NCI-H82 treated with DMSO at 0.1 percent for 48 hours (cell line): ENCODE results near the gene FRMD4A.
"Not testable (repeated sequence)": the region's sequence is repeated elsewhere in the genome, so short reads cannot be mapped to it uniquely, and the experiment has no call there.

Experiments
- DNase-seq: peaks from one replicate; lab custom pipeline; 2025; ENCODE audit not compliant: unreplicated experiment; lab: John Stamatoyannopoulos, UW

The FRMD4A gene

GRCh38 chr10:14063531-14064285 lies 267.0 kb downstream of the FRMD4A start:
- DNase-seq, result peak; percentile 83

DNA sequence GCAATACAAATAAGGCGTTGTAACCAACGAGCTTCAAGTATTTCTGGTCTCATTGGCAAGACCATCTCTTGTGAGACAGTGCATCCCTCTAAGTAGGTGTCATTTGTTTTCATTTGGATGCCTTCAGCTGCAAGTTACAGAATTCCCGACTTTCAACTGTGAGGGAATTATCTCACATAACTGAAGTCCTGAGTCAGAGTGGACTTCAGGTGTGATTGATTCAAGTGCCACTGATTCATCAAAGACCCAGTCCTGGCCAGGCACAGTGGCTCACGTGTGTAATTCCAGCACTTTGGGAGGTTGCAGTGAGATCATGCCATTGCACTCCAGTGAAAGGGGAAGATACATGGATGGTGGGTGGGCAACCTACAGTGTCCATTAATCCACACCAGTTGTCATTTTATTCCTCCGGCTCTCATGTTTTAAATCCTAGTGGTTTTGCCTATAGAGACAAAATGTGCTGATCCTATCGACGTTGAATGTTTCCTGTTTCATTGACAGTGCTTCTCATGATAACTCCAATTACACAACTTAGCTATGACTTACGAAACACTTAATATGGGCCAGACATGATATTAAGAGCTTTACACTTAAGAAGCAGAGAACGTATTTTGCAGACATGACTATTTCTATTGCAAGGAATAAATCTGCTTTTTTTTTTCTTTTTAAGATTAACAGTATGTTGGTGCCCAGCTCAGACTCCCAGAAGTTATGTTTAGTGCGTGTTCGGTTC lies 268.0 kb downstream of the FRMD4A start:
- no peak for DNase-seq

DNA sequence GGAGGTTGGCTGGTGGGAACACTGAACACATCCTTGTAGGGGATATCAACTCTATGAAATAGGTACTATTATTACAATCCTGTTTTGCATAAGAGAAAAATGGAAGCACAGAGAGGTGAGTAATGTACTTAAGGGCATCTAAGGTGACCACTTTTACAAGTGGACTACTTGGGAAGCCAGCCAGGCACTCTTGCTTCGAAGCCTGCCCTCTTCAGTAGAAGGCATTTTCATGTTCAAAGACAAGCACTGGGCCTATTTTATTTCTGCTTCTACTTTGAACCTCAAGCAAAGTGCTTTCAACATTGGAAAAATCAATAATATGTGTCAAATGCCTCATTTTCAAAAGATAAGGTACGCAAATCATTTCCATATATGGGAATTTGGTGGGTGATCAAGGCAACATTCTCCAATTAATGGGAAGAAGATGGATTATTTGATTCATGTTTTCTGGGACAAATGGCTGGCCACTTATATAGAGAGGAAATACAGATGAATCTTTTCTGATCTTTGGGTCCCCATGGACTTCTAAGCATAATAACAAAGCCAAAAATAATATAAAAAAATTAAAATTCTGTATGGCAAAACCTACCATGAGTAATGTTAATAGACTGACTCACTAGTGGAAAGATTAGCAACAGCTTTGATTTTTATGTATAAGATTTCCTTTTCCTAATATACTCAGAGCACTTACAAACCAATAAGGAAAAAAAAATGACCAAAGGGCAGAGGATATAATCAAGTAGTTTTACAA lies 270.2 kb downstream of the FRMD4A start:
- no peak for DNase-seq

DNA sequence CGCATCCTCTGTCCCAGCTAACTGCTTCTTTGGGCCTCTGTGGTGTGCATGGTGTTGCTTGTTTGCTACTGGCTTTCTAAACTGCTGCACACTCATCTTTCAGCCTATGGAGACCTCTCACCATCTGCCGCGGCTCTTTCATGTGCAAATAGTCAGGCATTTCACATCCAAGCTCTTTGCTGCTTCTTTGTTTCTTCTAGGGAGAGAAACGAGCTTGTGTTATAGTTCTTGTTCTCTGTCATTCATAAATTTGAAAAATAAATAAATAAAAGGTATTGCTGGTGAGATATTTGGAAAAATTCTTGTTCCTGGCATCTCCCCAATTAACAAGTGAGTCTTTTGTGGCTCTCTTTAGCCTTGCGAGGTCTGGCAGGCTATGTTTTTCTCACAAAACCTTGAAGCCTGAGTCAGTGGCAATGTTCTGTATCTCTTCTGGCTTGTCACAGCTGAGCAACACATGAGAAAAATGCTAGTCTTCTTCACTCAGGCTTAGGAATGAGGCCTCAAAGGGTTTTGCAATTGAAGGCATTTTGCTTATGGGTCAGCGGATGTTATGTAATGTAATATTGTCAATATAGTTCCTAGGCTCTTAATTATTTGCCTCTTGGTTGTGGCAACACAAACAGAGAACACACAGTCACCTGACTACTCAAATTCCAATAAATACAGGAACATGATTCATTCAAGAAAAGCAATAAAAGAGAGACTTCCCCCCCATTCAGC lies 274.0 kb downstream of the FRMD4A start:
- DNase-seq, result peak; percentile 15

DNA sequence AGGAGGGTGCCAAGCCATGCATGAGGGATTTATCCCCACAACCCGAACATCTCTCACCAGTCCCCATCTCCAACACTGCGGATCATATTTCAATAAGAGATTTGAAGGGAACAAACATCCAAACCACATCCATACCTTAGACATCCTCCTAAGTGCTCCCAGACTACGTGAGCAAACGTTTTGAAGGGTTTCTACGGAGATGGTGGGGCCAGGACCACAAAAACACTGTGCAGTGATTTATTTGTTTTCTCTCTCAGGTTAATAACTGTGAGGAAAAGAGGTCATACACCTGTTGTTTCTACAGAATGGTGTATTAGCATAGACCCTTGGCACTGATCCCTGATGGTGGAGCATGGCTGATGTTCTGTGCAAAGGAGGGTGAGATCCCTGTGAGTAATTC lies 277.8 kb downstream of the FRMD4A start:
- no peak for DNase-seq

GRCh38 chr10:14050598-14050997 lies 280.1 kb downstream of the FRMD4A start:
- DNase-seq, result no peak

DNA sequence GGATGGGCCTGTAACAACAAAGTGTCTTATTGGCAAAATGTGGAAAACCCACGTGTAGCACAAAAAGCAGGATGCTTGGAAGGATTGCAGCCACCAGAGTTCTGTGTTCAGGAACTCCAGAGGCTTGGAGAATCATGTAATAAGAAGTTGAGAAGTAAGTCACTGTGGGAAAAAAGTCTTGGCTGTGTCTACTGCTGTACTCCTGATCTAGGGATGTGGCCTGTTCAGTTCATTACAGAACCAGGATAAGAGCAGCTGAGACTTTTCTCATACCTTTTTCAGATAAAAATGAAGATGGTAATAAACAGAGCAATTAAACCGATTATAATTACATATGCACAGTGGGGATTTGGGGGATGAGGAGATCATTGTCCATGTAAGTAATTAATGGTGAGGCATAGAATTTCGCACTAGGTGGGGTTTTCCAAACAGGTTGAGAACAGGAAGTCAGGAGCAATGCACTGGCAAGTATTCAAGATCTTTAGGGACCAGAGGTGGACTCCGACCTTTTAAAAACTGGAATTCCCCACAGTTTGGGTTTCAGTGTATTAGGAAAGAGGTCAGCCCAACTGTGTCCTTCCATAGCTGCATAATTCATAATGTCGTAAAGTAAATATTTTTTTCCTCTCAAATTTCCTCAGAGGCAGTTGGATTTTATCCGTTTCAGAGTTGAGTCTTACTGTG lies 281.7 kb downstream of the FRMD4A start:
- DNase-seq, result no peak

DNA sequence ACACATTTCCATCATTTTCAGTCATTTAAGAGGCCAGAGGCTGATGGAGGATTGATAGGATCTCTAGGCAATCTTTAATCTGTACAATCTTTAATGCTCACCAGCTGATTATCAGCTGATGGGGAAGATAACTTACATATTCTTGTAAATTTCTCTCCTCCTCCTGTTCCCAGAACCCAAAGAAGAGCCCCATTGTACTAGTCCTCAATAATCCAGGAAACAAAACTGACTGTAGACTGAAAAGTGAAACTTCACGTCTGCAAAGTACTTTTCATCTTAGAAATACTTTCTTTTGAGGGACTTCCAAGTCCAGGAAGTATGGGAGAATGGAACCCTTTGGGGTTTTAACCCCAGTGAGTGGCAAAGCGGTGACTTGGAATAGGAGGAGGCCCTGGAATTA lies 283.3 kb downstream of the FRMD4A start:
- DNase-seq, result no peak

GRCh38 chr10:14042051-14042450 lies 288.7 kb downstream of the FRMD4A start:
- not testable (repeated sequence) for DNase-seq

- DNase-seq, result no peak
Observed at GRCh38 chr10:14040787-14041631, 289.7 kb downstream of the FRMD4A start.

GRCh38 chr10:14039968-14040668 lies 290.6 kb downstream of the FRMD4A start:
- DNase-seq, result no peak

- no peak for DNase-seq
Observed at GRCh38 chr10:14036233-14036632, 294.5 kb downstream of the FRMD4A start.

DNA sequence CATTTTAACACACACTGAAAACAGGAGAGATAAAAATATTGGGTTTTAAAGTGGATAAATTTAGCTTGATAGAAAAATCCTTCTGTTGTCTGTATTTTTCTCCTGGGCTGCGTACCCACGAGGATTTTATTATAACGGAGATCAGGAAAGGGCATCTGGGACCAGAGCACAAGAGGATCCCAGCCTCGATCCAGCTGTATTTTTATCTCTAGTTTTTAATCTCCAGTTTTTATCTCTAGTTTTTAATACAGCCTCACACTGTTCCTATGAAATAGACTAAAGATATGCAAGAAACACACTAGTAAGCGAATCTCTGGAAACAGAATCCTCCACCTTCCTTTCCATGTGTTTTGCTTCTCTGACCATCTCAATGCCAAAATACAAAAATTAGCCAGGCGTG lies 295.2 kb downstream of the FRMD4A start:
- no peak for DNase-seq

- peak; percentile 2 for DNase-seq
Observed at GRCh38 chr10:14032406-14032998, 298.2 kb downstream of the FRMD4A start.

DNA sequence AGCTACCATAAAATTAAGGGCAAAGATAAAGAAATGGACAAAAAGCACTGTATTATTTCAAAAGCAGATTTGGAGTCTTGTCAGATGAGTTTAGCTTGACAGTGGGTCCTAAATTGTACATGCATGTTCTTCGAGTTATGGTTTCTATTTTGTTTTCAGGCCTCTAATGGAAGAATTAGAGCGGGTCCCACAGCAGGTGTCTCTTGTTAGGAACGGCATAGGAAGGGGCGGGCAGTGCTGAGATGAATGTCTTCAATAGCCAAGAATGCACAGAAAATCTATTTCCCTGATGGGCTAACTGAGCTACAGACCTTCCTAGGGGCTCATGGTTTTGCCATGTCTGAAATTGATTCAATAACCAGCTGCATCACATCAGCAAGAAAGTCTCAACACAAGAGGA lies 304.4 kb downstream of the FRMD4A start:
- no peak for DNase-seq

GRCh38 chr10:14025283-14026189 lies 305.2 kb downstream of the FRMD4A start:
- no peak for DNase-seq

- DNase-seq, result no peak
Observed at GRCh38 chr10:14024329-14025202, 306.2 kb downstream of the FRMD4A start.
